ENCODE results near the gene RPS2.
A peak's percentile ranks its signal among the peaks of the same experiment; 100 is the strongest.

RPS2 gene

DNA sequence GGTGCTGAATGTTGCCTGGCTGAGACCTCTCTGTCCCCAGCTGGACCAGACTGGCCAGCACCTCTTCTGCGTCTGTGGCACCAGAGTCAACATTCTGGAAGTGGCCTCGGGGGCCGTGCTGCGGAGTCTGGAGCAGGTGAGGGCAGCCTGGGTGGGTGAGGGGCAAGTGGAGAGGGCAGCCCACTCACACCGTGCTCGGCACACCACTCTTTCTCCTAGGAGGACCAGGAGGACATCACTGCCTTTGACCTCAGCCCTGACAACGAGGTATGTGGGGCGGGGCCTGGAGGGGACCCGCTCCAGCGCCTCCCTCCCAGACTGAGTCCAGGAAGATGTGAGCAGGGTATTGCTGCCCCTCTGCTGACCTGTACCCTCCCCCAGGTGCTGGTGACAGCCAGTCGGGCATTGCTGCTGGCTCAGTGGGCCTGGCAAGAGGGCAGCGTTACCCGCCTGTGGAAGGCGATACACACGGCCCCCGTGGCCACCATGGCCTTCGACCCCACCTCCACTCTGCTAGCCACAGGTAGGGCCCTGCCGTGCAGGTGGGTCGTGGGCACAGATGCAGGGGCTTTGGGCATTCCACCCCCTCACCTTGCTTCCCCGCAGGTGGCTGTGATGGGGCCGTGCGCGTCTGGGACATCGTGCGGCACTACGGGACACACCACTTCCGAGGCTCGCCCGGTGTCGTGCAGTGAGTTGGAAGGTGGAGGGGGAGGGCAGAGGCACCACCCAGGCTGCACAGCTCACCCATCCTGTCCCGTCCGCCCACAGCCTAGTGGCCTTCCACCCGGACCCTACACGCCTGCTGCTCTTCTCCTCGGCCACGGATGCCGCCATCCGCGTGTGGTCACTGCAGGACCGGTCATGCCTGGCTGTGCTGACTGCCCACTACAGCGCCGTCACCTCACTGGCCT lies 9.8 kb upstream of the RPS2 start:
- no peak overlapping the region for H3K4me3 ChIP-seq (ENCODE audit: low read depth, low read length)
- no peak for DNase-seq (ENCODE audit: low read depth)
- TF ChIP-seq, protein P1, sequence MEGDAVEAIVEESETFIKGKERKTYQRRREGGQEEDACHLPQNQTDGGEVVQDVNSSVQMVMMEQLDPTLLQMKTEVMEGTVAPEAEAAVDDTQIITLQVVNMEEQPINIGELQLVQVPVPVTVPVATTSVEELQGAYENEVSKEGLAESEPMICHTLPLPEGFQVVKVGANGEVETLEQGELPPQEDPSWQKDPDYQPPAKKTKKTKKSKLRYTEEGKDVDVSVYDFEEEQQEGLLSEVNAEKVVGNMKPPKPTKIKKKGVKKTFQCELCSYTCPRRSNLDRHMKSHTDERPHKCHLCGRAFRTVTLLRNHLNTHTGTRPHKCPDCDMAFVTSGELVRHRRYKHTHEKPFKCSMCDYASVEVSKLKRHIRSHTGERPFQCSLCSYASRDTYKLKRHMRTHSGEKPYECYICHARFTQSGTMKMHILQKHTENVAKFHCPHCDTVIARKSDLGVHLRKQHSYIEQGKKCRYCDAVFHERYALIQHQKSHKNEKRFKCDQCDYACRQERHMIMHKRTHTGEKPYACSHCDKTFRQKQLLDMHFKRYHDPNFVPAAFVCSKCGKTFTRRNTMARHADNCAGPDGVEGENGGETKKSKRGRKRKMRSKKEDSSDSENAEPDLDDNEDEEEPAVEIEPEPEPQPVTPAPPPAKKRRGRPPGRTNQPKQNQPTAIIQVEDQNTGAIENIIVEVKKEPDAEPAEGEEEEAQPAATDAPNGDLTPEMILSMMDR (IDR thresholded peaks at IDR 0.05; ENCODE audit: control insufficient read depth, extremely low read depth, insufficient read depth): no peak

DNA sequence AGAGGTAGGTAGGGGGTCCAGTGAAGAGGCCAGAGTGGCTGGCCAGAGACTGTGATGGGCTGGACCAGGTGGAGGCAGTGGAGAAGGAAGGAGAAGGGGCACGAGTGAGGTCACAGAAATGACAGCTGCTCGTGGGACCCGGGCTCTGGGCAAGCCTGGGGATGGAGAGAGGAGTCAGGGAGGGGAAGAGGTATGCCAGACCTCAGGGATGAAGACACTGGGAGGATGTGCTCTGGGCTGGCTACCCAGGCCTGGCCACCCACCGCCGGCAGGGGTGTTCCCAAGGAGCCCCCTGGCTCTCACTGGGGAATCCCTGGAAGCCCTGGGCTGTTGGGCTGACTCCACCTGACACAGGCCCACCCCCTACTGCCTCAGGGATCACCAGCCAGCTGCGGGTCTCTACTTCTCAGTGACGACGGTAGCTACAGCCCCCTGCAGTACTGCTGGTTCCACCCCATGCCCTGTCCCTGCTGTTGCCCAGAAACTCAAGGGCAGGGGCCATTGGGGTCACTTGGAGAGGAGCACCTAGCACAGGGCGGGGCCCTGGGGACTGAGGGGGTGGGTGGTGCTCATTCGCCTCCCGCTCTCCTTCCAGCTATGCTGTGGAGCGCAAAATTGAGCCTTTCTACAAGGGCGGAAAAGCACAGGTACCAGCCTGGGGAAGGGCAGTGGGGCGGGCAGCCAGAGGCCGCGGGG lies 9.0 kb upstream of the RPS2 start:
- TF ChIP-seq, protein P1 (IDR thresholded peaks at IDR 0.05; ENCODE audit: control insufficient read depth, extremely low read depth, insufficient read depth): no peak
- no peak for DNase-seq (ENCODE audit: low read depth)
- H3K4me3 ChIP-seq (ENCODE audit: low read depth, low read length): peak overlapping the region; percentile 95

DNA sequence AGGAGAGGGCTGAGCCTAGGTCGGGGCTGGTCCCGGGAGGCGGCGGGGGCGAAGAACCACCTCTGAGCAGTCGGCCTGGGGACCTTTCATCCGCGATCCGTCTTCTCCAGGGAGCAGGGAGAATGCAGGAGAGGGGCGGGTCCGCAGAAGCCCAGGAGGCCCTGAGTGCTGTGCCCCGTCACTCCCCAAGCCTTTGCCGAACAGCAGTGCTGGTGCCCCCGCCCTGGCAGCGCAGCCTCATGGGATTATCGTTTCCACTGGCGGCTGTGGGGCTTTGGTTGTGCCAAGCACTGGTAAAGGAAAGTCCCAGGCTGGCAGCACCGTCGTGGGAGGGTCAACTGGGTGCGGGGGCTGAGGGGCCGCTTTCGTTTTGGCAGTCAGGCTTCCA lies 7.9 kb upstream of the RPS2 start:
- no peak for DNase-seq (ENCODE audit: low read depth)
- TF ChIP-seq, protein P1 (IDR thresholded peaks at IDR 0.05; ENCODE audit: control insufficient read depth, extremely low read depth, insufficient read depth): no peak
- peak overlapping the region; percentile 95 for H3K4me3 ChIP-seq (ENCODE audit: low read depth, low read length)

DNA sequence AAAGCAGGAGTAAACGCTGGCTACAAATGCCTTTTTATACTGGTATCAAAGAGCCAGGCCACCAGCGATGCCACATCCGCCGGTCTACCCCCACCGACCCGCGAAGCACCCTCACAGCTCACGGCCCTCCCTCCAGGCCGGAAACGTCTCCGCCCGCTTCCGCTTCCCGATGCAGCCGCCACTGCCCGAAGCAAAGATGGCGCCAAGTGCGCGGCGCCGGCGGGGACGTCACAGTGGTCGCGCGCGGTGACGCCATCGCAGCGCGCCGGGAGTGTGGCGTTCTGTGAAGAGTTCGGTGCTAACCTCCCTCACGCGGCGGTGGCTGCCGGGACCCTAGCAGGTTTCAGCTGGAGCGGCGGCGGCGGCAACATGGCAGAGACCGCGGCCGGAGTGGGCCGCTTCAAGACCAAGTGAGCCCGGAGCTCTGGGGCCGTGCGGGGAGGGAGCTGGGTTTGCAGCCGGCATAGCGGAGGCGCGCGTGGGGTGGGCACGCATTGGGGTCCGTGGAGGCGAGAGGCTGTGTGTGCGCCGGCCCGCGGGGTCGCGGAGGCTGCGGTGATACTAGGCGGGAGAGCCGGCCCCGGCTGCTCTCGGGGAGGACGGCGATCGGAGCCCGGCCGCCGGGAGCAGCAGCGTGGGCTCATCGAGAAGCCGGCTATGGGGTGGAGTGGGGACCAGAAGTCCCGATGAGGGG lies 7.3 kb upstream of the RPS2 start, which contains the start of gene TBL3:
TBL3 (plus strand) TSS at position 258 of the 694 bp plus-strand sequence; CDS start at position 370, 112 bp downstream.
- peak; percentile 75 for DNase-seq (ENCODE audit: low read depth)
- TF ChIP-seq, protein P1 (IDR thresholded peaks at IDR 0.05; ENCODE audit: control insufficient read depth, extremely low read depth, insufficient read depth): 0 out of 2 replicates have a peak, but pooled peaks have one; percentile 8

DNA sequence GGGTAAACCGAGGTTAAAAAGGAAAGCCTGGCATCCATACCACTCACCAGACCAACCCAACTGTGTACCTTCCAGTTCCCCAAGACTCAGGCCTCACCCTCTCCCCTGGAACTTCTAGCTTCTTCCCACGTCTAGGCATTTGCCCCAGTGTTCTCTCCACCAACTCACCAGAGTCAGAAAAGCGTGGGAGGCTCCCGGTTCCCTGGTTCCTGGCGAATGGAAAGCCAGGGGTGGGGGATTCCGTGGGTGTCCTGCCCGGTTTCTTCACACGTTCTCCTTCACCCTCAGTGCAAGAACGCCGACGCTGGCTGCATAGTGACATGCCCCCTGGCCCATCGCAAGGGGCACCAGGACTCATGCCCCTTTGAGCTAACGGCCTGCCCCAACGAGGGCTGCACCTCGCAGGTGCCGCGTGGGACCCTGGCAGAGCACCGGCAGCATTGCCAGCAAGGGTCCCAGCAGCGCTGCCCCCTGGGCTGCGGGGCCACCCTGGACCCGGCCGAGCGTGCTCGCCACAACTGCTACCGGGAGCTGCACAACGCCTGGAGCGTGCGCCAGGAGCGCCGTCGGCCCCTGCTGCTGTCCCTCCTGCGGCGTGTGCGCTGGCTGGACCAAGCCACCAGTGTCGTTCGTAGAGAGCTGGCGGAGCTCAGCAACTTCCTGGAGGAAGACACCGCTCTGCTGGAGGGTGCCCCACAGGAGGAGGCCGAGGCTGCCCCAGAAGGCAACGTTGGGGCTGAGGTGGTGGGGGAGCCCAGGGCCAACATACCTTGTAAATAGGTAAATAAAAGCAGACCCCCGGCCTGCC lies 3.7 kb upstream of the RPS2 start:
- H3K4me3 ChIP-seq (ENCODE audit: low read depth, low read length): no peak overlapping the region
- no peak for DNase-seq (ENCODE audit: low read depth)
- TF ChIP-seq, protein P1 (IDR thresholded peaks at IDR 0.05; ENCODE audit: control insufficient read depth, extremely low read depth, insufficient read depth): no peak

More for the DNA sequence above, 7.3 kb upstream of the RPS2 start, which contains the start of gene TBL3:
- peak within 1 kb of the TSS; percentile 95 for H3K4me3 ChIP-seq (ENCODE audit: low read depth, low read length)

DNA sequence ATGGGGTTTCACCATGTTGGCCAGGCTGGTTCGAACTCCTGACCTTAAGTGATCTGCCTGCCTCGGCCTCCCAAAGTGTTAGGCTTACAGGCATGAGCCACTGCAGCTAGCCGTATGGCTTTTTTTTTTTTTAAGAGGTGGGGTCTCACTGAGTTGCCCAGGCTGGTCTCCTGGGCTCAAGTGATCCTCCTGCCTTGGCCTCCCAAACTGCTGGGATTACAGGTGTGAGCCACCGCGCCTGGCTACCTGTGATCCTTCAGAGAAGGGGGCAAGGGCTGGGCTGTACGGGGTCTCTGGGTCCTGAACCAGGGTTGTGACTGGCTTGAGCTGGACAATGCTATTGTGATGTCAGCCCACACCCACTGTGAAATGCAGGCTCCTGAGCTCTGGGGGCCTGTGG lies 1.8 kb upstream of the RPS2 start, which contains the start of gene RNF151:
RNF151 (plus strand) TSS at position 397 of the 400 bp plus-strand sequence. CDS start 26 bp downstream, outside the sequence.
- no peak for DNase-seq (ENCODE audit: low read depth)
- peak within 1 kb of the TSS; percentile 96 for H3K4me3 ChIP-seq (ENCODE audit: low read depth, low read length)

More for the DNA sequence above, 1.8 kb upstream of the RPS2 start, which contains the start of gene RNF151:
- TF ChIP-seq, protein P1 (IDR thresholded peaks at IDR 0.05; ENCODE audit: control insufficient read depth, extremely low read depth, insufficient read depth): no peak

All from LNCaP clone FGC (cell line).